Lung (tissue), 12 donors: ENCODE results near the gene CLIC1. TPM values are rescaled to one million over a fixed set of nuclear protein-coding genes. Genes with fewer than 3 reads are reported as not detected.

Experiments
- ATAC-seq: fragments of 200-7000 bp; cut with Tn5 transposase; one replicate; pipeline ENCODE4 v1.9.1; 2020; ENCODE audit warnings: moderate number of reproducible peaks; ENCODE audit not compliant: insufficient read depth, low FRiP score
- DNase-seq, 3 donors: peaks; one replicate each; pipeline ENCODE4 v3.0.0-alpha.2; 2013 to 2017
- H3K27ac ChIP-seq, 2 donors: one replicate each; pipeline ENCODE4 v1.5.1; 2013; ENCODE audit warnings: mild to moderate bottlenecking in 2 of 2, moderate library complexity in 2 of 2, control low read depth in 1 of 2, inconsistent platforms in 1 of 2, low read depth in 1 of 2, low read length in 1 of 2
- H3K27me3 ChIP-seq, 3 donors: one replicate each; pipeline ENCODE4 v1.5.1; 2013; ENCODE audit warnings: low read length in 2 of 3; ENCODE audit not compliant: control insufficient read depth in 3 of 3, insufficient read depth in 3 of 3
- H3K36me3 ChIP-seq, 4 donors: one replicate each; pipeline ENCODE4 v1.5.1; 2013; ENCODE audit warnings: low read length in 4 of 4, mild to moderate bottlenecking in 1 of 4, moderate library complexity in 1 of 4; ENCODE audit not compliant: control insufficient read depth in 4 of 4, insufficient read depth in 4 of 4
- H3K4me1 ChIP-seq, 5 donors: one replicate each; pipeline ENCODE4 v1.5.1; 2013; ENCODE audit warnings: low read length in 5 of 5, mild to moderate bottlenecking in 2 of 5, moderate library complexity in 1 of 5; ENCODE audit not compliant: control insufficient read depth in 5 of 5, insufficient read depth in 5 of 5
- H3K4me3 ChIP-seq: one replicate; pipeline ENCODE4 v1.5.1; 2013; ENCODE audit warnings: mild to moderate bottlenecking, control low read depth, moderate library complexity
- H3K9ac ChIP-seq, 2 donors: one replicate each; pipeline ENCODE4 v1.5.1; 2013; ENCODE audit warnings: low read length in 2 of 2, control low read depth in 1 of 2; ENCODE audit not compliant: insufficient read depth in 1 of 2
- H3K9me3 ChIP-seq, 4 donors: one replicate each; pipeline ENCODE4 v1.5.1; 2013; ENCODE audit warnings: low read length in 3 of 4, mild to moderate bottlenecking in 1 of 4, moderate library complexity in 1 of 4; ENCODE audit not compliant: control insufficient read depth in 4 of 4, insufficient read depth in 3 of 4
- CTCF ChIP-seq: IDR thresholded peaks from 2 replicates; pipeline ENCODE4 v1.5.1; 2012; ENCODE audit warnings: mild to moderate bottlenecking; ENCODE audit errors: control extremely low read depth, extremely low read depth
- WGBS, 2 donors: extraction: QIAGEN DNeasy Blood & Tissue Kit; methylation state at CpG; one replicate each; pipeline ENCODE4 v1.1.7; 2013; 5-methylcytosine and 5-hydroxymethylcytosine counted together
- polyA plus RNA-seq, 2 donors: library from polyadenylated mRNA; stranded (reverse); fragments of 200-250 nt; gene quantifications; one replicate each; pipeline ENCODE4 v1.2.1, GENCODE V29; 2013
- total RNA-seq, 2 donors: library from RNA; depleted of rRNA in 1 of 2; stranded (reverse); fragments of >200 nt in 1 of 2; gene quantifications; one replicate each; pipeline ENCODE4 v1.2.1, GENCODE V29; 2014 to 2021
- donor health status: control.
- donor health status: control.
- donor health status: Bipolar disorder and iron deficiency.
- donor health status: healthy.
- donor health status: DM: yes; HTN: yes; CAD: no.

Gene CLIC1
- total and polyA plus RNA-seq, 4 donors = 231 to 763 (median 378) TPM

GRCh38 chr6:31719001-31719400 is 17.3 kb downstream of the CLIC1 start:
- 91% methylated on average over 6 of the region's 6 CpGs for WGBS, 2 donors

GRCh38 chr6:31718265-31718664 is 18.1 kb downstream of the CLIC1 start:
- no peak overlapping the region for H3K4me3 ChIP-seq
- peaks cover 0 to 29% (median 0%) of the 10 kb centered on the region in 5 donors for H3K4me1 ChIP-seq
- DNase-seq (peak in 1 of 3 donors; percentile 63), ATAC-seq (no peak)
- H3K36me3 ChIP-seq = no peaks in the 10 kb centered on the region
- no peaks in the 10 kb centered on the region for H3K27me3 ChIP-seq
- WGBS, 2 donors = 63 to 86% methylated on average over 1 of the region's 1 CpG
- no peak overlapping the region for H3K27ac ChIP-seq
- no peaks in the 10 kb centered on the region for H3K9me3 ChIP-seq
- no peak for TF ChIP-seq CTCF
- H3K9ac ChIP-seq = no peak overlapping the region

More at GRCh38 chr6:31719001-31719400, 17.3 kb downstream of the CLIC1 start:
- H3K9me3 ChIP-seq = no peaks in the 10 kb centered on the region
- peaks cover 0 to 25% (median 0%) of the 10 kb centered on the region in 5 donors for H3K4me1 ChIP-seq
- peak overlapping the region in 1 of 2 donors; percentile 23 for H3K27ac ChIP-seq
- no peak overlapping the region for H3K4me3 ChIP-seq
- ATAC-seq = no peak
- no peak for TF ChIP-seq CTCF
- no peaks in the 10 kb centered on the region for H3K27me3 ChIP-seq
- no peak overlapping the region for H3K9ac ChIP-seq
- H3K36me3 ChIP-seq = no peaks in the 10 kb centered on the region
- no peak for DNase-seq

- no peaks in the 10 kb centered on the region for H3K27me3 ChIP-seq
- no peaks in the 10 kb centered on the region for H3K9me3 ChIP-seq
- DNase-seq = no peak
- WGBS, 2 donors = 78 to 82% methylated on average over 10 of the region's 10 CpGs
- no peaks in the 10 kb centered on the region for H3K36me3 ChIP-seq
- H3K27ac ChIP-seq = no peak overlapping the region
- no peak for ATAC-seq
- TF ChIP-seq CTCF = no peak
- no peak overlapping the region for H3K9ac ChIP-seq
- no peak overlapping the region for H3K4me3 ChIP-seq
- peaks cover 0 to 29% (median 0%) of the 10 kb centered on the region in 5 donors for H3K4me1 ChIP-seq
Measured at GRCh38 chr6:31717499-31718222, 18.7 kb downstream of the CLIC1 start.
